Muscle layer of duodenum (tissue), 2 donors: ENCODE results near the gene CDA.

Experiments
- H3K27ac ChIP-seq: one replicate; pipeline ENCODE4 v1.7.0; 2013; ENCODE audit warnings: mild to moderate bottlenecking, low read length
- H3K27me3 ChIP-seq: one replicate; pipeline ENCODE4 v1.7.0; 2013; ENCODE audit warnings: low read depth, mild to moderate bottlenecking, control low read depth, low read length
- H3K36me3 ChIP-seq, 2 donors: one replicate each; pipeline ENCODE4 v1.7.0; 2013; ENCODE audit warnings: low read length in 2 of 2, control low read depth in 1 of 2, mild to moderate bottlenecking in 1 of 2; ENCODE audit not compliant: insufficient read depth in 2 of 2, control insufficient read depth in 1 of 2
- H3K4me1 ChIP-seq, 2 donors: one replicate each; pipeline ENCODE4 v1.7.0; 2013; ENCODE audit warnings: low read length in 2 of 2, mild to moderate bottlenecking in 2 of 2, control low read depth in 1 of 2, moderate library complexity in 1 of 2; ENCODE audit not compliant: insufficient read depth in 2 of 2, control insufficient read depth in 1 of 2
- H3K4me3 ChIP-seq, 2 donors: one replicate each; pipeline ENCODE4 v1.7.0; 2013; ENCODE audit warnings: low read length in 2 of 2, low read depth in 1 of 2, mild to moderate bottlenecking in 1 of 2
- H3K9me3 ChIP-seq, 2 donors: one replicate each; pipeline ENCODE4 v1.7.0; 2013; ENCODE audit warnings: low read length in 2 of 2, control low read depth in 1 of 2, mild to moderate bottlenecking in 1 of 2; ENCODE audit not compliant: control insufficient read depth in 1 of 2
- donor health status: healthy.

CDA gene

DNA sequence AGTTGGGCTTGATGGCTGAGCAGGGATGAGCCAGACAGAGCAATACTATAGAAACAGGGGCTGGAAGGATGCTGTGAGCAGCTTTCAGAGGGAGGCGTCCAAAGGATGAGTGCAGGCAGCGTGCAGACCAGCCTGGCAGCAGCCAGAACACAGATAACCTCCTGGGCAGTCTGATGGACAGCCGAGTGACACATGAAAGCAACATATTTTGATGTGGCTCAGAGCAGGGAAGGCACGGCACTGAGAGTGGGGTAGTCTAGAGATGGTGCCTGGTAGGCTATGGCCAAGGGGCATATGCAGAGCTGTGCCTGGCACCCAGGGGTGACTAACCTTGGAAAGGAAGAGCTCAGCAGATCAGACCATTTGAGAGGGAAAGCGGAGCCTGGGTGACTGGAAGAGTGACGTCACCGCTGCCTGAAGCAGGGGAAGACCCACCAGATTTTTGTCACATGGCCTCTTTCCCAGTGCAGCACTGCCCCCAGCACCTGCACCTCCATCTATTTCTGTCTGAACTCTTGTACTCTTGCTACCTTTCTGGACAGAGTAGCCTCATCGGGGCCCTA, 48.0 kb downstream of the CDA start:
- H3K27me3 ChIP-seq: no peaks in the 10 kb centered on the region
- H3K4me3 ChIP-seq: no peak overlapping the region
- H3K27ac ChIP-seq: no peak overlapping the region
- H3K9me3 ChIP-seq: no peaks in the 10 kb centered on the region
- H3K36me3 ChIP-seq: peaks cover 35 to 41% of the 10 kb centered on the region in 2 donors
- peaks cover 5 to 14% of the 10 kb centered on the region in 2 donors for H3K4me1 ChIP-seq

GRCh38 chr1:20640183-20640597, 51.3 kb downstream of the CDA start:
- no peaks in the 10 kb centered on the region for H3K27me3 ChIP-seq
- H3K9me3 ChIP-seq: no peaks in the 10 kb centered on the region
- peaks cover 47 to 73% of the 10 kb centered on the region in 2 donors for H3K36me3 ChIP-seq
- H3K27ac ChIP-seq: no peak overlapping the region
- no peak overlapping the region for H3K4me3 ChIP-seq
- H3K4me1 ChIP-seq: no peaks in the 10 kb centered on the region

- H3K4me3 ChIP-seq: no peak overlapping the region
- peaks cover 53 to 80% of the 10 kb centered on the region in 2 donors for H3K36me3 ChIP-seq
- H3K9me3 ChIP-seq: no peaks in the 10 kb centered on the region
- H3K27ac ChIP-seq: no peak overlapping the region
- no peaks in the 10 kb centered on the region for H3K27me3 ChIP-seq
- no peaks in the 10 kb centered on the region for H3K4me1 ChIP-seq
These were observed 53.1 kb downstream of the CDA start for GRCh38 chr1:20641975-20642374.

GRCh38 chr1:20643080-20643479, 54.2 kb downstream of the CDA start:
- Histone ChIP-seq H3K4me3 (no peak overlapping the region), H3K27ac (no peak overlapping the region), H3K9me3 (no peaks in the 10 kb centered on the region), H3K27me3 (no peaks in the 10 kb centered on the region), H3K36me3 (peaks cover 47 to 77% of the 10 kb centered on the region in 2 donors), H3K4me1 (no peaks in the 10 kb centered on the region)

- Histone ChIP-seq H3K9me3 (no peaks in the 10 kb centered on the region), H3K27ac (no peak overlapping the region), H3K27me3 (no peaks in the 10 kb centered on the region), H3K36me3 (peaks cover 49 to 77% of the 10 kb centered on the region in 2 donors), H3K4me3 (no peak overlapping the region), H3K4me1 (no peaks in the 10 kb centered on the region)
These were observed 55.5 kb downstream of the CDA start for GRCh38 chr1:20644416-20644815.

- Histone ChIP-seq H3K36me3 (peaks cover 52 to 79% of the 10 kb centered on the region in 2 donors), H3K4me1 (no peaks in the 10 kb centered on the region), H3K27me3 (no peaks in the 10 kb centered on the region)
These were observed 56.5 kb downstream of the CDA start for GRCh38 chr1:20645414-20645813.

GRCh38 chr1:20648438-20648837, 59.5 kb downstream of the CDA start:
- no peak overlapping the region for H3K27ac ChIP-seq
- H3K36me3 ChIP-seq: peaks cover 53 to 76% of the 10 kb centered on the region in 2 donors
- H3K27me3 ChIP-seq: no peaks in the 10 kb centered on the region
- H3K4me1 ChIP-seq: no peaks in the 10 kb centered on the region
- no peak overlapping the region for H3K4me3 ChIP-seq
- H3K9me3 ChIP-seq: no peaks in the 10 kb centered on the region

More at GRCh38 chr1:20645414-20645813, 56.5 kb downstream of the CDA start:
- no peaks in the 10 kb centered on the region for H3K9me3 ChIP-seq
- H3K4me3 ChIP-seq: no peak overlapping the region
- no peak overlapping the region for H3K27ac ChIP-seq

GRCh38 chr1:20648946-20649345, 60.0 kb downstream of the CDA start:
- no peak overlapping the region for H3K4me3 ChIP-seq
- H3K36me3 ChIP-seq: peaks cover 58 to 76% of the 10 kb centered on the region in 2 donors
- no peaks in the 10 kb centered on the region for H3K9me3 ChIP-seq
- no peak overlapping the region for H3K27ac ChIP-seq
- no peaks in the 10 kb centered on the region for H3K27me3 ChIP-seq
- H3K4me1 ChIP-seq: no peaks in the 10 kb centered on the region

- Histone ChIP-seq H3K4me3 (no peak overlapping the region), H3K36me3 (peaks cover 70 to 81% of the 10 kb centered on the region in 2 donors), H3K4me1 (no peaks in the 10 kb centered on the region), H3K9me3 (no peaks in the 10 kb centered on the region), H3K27me3 (no peaks in the 10 kb centered on the region), H3K27ac (no peak overlapping the region)
These were observed 63.4 kb downstream of the CDA start for GRCh38 chr1:20652300-20652699.

DNA sequence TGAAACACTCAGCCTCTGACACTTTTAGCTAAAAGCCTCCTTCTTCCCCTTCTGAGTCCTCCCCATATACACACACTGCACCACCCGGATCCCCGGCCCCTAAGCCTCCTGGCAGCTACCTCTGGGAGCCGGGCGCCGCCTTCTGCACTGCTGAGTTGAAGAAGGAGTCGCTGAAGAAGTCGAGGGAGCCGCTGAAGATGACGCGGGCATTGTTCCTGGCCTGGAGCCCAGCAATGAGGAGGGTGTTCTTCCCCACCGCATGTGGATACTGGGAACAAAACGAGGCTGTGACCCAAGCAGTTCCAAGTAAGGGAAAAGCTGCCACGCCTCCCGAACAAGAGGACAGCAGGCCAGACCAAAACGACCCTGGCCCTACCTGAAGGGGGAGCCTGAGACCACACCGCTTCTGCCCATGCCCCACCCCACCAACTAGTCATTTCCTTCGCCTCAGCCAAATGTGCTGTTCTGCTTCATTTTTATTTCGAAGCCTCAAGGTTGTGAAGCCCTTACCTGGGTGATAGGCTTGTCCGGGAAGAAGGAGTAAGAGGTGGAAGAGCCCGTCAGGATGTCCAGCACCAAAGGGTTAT, 65.3 kb downstream of the CDA start:
- Histone ChIP-seq H3K36me3 (peaks cover 66 to 72% of the 10 kb centered on the region in 2 donors), H3K27me3 (no peaks in the 10 kb centered on the region), H3K4me3 (no peak overlapping the region), H3K27ac (no peak overlapping the region), H3K4me1 (no peaks in the 10 kb centered on the region), H3K9me3 (no peaks in the 10 kb centered on the region)

- peaks cover 51 to 52% of the 10 kb centered on the region in 2 donors for H3K36me3 ChIP-seq
- H3K4me3 ChIP-seq: no peak overlapping the region
- no peaks in the 10 kb centered on the region for H3K27me3 ChIP-seq
- H3K27ac ChIP-seq: no peak overlapping the region
- peaks cover 0 to 17% of the 10 kb centered on the region in 2 donors for H3K4me1 ChIP-seq
- no peaks in the 10 kb centered on the region for H3K9me3 ChIP-seq
These were observed 68.1 kb downstream of the CDA start for GRCh38 chr1:20657024-20657423.
